Measurements from ENCODE around the gene CACHD1. TPM values are rescaled to one million over a fixed set of nuclear protein-coding genes. Genes with fewer than 3 reads are reported as not detected.

The CACHD1 gene
- total and polyA plus RNA-seq, 10 donors: 1.1 to 17.3 (median 11.4) TPM

- WGBS, 5 donors: 53 to 77% (median 68%) methylated on average over 2 of the region's 2 CpGs
- DNase-seq: no peak
- TF ChIP-seq CTCF (IDR thresholded peaks at IDR 0.05 in 8 of 11, conservative IDR thresholded peaks at IDR 0.05 in 3 of 11): no peak
- TF ChIP-seq POLR2AphosphoS5 (IDR thresholded peaks at IDR 0.05): no peak
- TF ChIP-seq POLR2A (IDR thresholded peaks at IDR 0.05): no peak
- H3K4me1 ChIP-seq: peaks cover 0 to 32% (median 15%) of the 10 kb centered on the region in 6 donors
- peak overlapping the region in 7 of 8 donors; percentile 58 to 82 (median 66) for H3K27ac ChIP-seq
- peak overlapping the region in 3 of 8 donors; percentile 12 to 22 (median 14) for H3K4me3 ChIP-seq
- no peaks in the 10 kb centered on the region for H3K36me3 ChIP-seq
- intact Hi-C loops (cut with DNase I; ENCODE audit: low total_unique reads): no loop called here
- no peaks in the 10 kb centered on the region for H3K27me3 ChIP-seq (replicated peaks in 1 of 7)
- no peaks in the 10 kb centered on the region for H3K9me3 ChIP-seq
Measured at GRCh38 chr1:64539781-64540218, 69.9 kb downstream of the CACHD1 start.

- H3K27ac ChIP-seq: peak overlapping the region; percentile 43 to 82 (median 65)
- no peaks in the 10 kb centered on the region for H3K36me3 ChIP-seq
- TF ChIP-seq CTCF (IDR thresholded peaks at IDR 0.05 in 8 of 11, conservative IDR thresholded peaks at IDR 0.05 in 3 of 11) (no peak), POLR2AphosphoS5 (IDR thresholded peaks at IDR 0.05) (no peak), POLR2A (IDR thresholded peaks at IDR 0.05) (no peak)
- 29 to 44% (median 38%) methylated on average over 6 of the region's 6 CpGs for WGBS, 5 donors
- no peaks in the 10 kb centered on the region for H3K27me3 ChIP-seq (replicated peaks in 1 of 7)
- peaks cover 0 to 37% (median 17%) of the 10 kb centered on the region in 6 donors for H3K4me1 ChIP-seq
- no peak for DNase-seq
- no peaks in the 10 kb centered on the region for H3K9me3 ChIP-seq
- intact Hi-C loops (cut with DNase I; ENCODE audit: low total_unique reads): no loop called here
- peak overlapping the region in 3 of 8 donors; percentile 12 to 22 (median 14) for H3K4me3 ChIP-seq
Measured at GRCh38 chr1:64540265-64540791, 70.4 kb downstream of the CACHD1 start.

GRCh38 chr1:64542118-64542517 lies 72.2 kb downstream of the CACHD1 start:
- intact Hi-C loops (cut with DNase I; ENCODE audit: low total_unique reads): no loop called here
- Histone ChIP-seq H3K4me3 (no peak overlapping the region), H3K27me3 (replicated peaks in 1 of 7) (no peaks in the 10 kb centered on the region), H3K36me3 (no peaks in the 10 kb centered on the region), H3K27ac (peak overlapping the region in 7 of 8 donors; percentile 58 to 82 (median 66)), H3K9me3 (no peaks in the 10 kb centered on the region), H3K4me1 (peaks cover 0 to 47% (median 18%) of the 10 kb centered on the region in 6 donors)
- TF ChIP-seq POLR2AphosphoS5 (IDR thresholded peaks at IDR 0.05): peak in 1 of 3 donors; percentile 22
- no peak for TF ChIP-seq CTCF (IDR thresholded peaks at IDR 0.05 in 8 of 11, conservative IDR thresholded peaks at IDR 0.05 in 3 of 11)
- WGBS, 5 donors: 62 to 81% (median 69%) methylated on average over 4 of the region's 4 CpGs
- no peak for DNase-seq

GRCh38 chr1:64543831-64544230 lies 73.9 kb downstream of the CACHD1 start:
- Histone ChIP-seq H3K4me1 (peaks cover 0 to 47% (median 18%) of the 10 kb centered on the region in 6 donors), H3K27me3 (replicated peaks in 1 of 7) (no peaks in the 10 kb centered on the region), H3K9me3 (no peaks in the 10 kb centered on the region), H3K4me3 (no peak overlapping the region), H3K36me3 (no peaks in the 10 kb centered on the region), H3K27ac (no peak overlapping the region)
- DNase-seq: no peak
- 84 to 95% (median 90%) methylated on average over 4 of the region's 4 CpGs for WGBS, 5 donors
- intact Hi-C loops (cut with DNase I; ENCODE audit: low total_unique reads): no loop called here
- TF ChIP-seq CTCF (IDR thresholded peaks at IDR 0.05 in 8 of 11, conservative IDR thresholded peaks at IDR 0.05 in 3 of 11) (no peak), POLR2A (IDR thresholded peaks at IDR 0.05) (no peak), POLR2AphosphoS5 (IDR thresholded peaks at IDR 0.05) (no peak)
